Neural progenitor cell (in vitro differentiated cells): Measurements from ENCODE around the gene CYP4F3.

Experiments
- EZH2phosphoT487 ChIP-seq: fragments of 200-600 bp; sonication (generic); IDR thresholded peaks from 2 replicates; pipeline ENCODE4 v1.6.1; 2017; ENCODE audit warnings: antibody characterized with exemption
- TF ChIP-seq, protein P1 (sequence below): fragments of 200-600 bp; sonication (generic); IDR thresholded peaks from 2 replicates; pipeline ENCODE4 v1.5.1; 2017; ENCODE audit warnings: antibody characterized with exemption, mild to moderate bottlenecking

DNA sequence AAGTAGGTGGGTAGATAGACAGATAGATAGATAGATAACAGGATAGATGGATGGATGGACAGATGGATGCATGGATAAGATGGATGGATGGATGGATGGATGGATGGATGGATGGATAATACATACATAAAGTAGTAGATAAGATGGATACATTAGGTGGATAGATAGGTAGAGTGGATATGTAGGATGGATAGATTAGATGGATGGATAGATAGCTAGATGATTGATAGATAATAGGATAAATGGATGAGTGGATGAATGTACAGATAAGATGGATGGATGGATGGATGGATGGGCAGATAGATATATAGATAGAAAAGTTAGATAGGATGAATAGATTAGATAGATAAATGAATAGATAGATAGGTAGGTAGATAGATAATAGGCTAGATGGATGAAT, 2.1 kb downstream of the CYP4F3 start:
- TF ChIP-seq, protein P1, sequence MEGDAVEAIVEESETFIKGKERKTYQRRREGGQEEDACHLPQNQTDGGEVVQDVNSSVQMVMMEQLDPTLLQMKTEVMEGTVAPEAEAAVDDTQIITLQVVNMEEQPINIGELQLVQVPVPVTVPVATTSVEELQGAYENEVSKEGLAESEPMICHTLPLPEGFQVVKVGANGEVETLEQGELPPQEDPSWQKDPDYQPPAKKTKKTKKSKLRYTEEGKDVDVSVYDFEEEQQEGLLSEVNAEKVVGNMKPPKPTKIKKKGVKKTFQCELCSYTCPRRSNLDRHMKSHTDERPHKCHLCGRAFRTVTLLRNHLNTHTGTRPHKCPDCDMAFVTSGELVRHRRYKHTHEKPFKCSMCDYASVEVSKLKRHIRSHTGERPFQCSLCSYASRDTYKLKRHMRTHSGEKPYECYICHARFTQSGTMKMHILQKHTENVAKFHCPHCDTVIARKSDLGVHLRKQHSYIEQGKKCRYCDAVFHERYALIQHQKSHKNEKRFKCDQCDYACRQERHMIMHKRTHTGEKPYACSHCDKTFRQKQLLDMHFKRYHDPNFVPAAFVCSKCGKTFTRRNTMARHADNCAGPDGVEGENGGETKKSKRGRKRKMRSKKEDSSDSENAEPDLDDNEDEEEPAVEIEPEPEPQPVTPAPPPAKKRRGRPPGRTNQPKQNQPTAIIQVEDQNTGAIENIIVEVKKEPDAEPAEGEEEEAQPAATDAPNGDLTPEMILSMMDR: no peak
- TF ChIP-seq EZH2phosphoT487: no peak
